GM23338 (cell line): ENCODE results near the gene SSTR5. TPM values are rescaled to one million over a fixed set of nuclear protein-coding genes. Genes with fewer than 3 reads are reported as not detected.

Experiments
- ATAC-seq: fragments of 200-7000 bp; cut with Tn5 transposase; 3 replicates; pipeline ENCODE4 v1.9.1; 2020
- DNase-seq: peaks from one replicate; pipeline ENCODE4 v3.0.0-alpha.2; 2015; ENCODE audit warnings: low spot score
- H2AFZ ChIP-seq: fragments of 200-600 bp; sonication (generic); 2 replicates; pipeline ENCODE4 v1.8.0; 2016; ENCODE audit warnings: antibody characterized with exemption, mild to moderate bottlenecking, moderate library complexity
- H3F3A ChIP-seq: fragments of 200-600 bp; sonication (generic); replicated peaks from 2 replicates; pipeline ENCODE4 v1.8.0; 2017; ENCODE audit warnings: antibody characterized with exemption, mixed run types, low read depth
- H3K27ac ChIP-seq: fragments of 200-600 bp; sonication (generic); 2 replicates; pipeline ENCODE4 v1.6.1; 2016; ENCODE audit warnings: low read depth
- H3K27me3 ChIP-seq: fragments of 200-600 bp; sonication (generic); 2 replicates; pipeline ENCODE4 v1.8.0; 2016; ENCODE audit warnings: mild to moderate bottlenecking, mixed run types, moderate library complexity; ENCODE audit not compliant: insufficient read depth
- H3K36me3 ChIP-seq: fragments of 200-600 bp; sonication (generic); 2 replicates; pipeline ENCODE4 v1.8.0; 2016; ENCODE audit warnings: mild to moderate bottlenecking; ENCODE audit not compliant: insufficient read depth
- H3K4me1 ChIP-seq: fragments of 200-600 bp; sonication (generic); 2 replicates; pipeline ENCODE4 v1.8.0; 2016; ENCODE audit warnings: mild to moderate bottlenecking, moderate library complexity; ENCODE audit not compliant: insufficient read depth
- H3K4me2 ChIP-seq: fragments of 200-600 bp; sonication (generic); 2 replicates; pipeline ENCODE4 v1.7.1; 2017; ENCODE audit warnings: mixed run types
- H3K4me3 ChIP-seq: fragments of 200-600 bp; sonication (generic); 2 replicates; pipeline ENCODE4 v1.6.1; 2016; ENCODE audit warnings: mixed run types
- H3K79me2 ChIP-seq: fragments of 200-600 bp; sonication (generic); replicated peaks from 2 replicates; pipeline ENCODE4 v1.8.0; 2017; ENCODE audit warnings: mild to moderate bottlenecking; ENCODE audit not compliant: insufficient read depth
- H3K9me2 ChIP-seq: fragments of 200-600 bp; sonication (generic); 2 replicates; pipeline ENCODE4 v1.8.0; 2017; ENCODE audit not compliant: insufficient read depth
- H4K20me1 ChIP-seq: fragments of 200-600 bp; sonication (generic); replicated peaks from 2 replicates; pipeline ENCODE4 v1.8.0; 2017; ENCODE audit warnings: mild to moderate bottlenecking; ENCODE audit not compliant: insufficient read depth
- H3K27ac Mint-ChIP-seq: 2 replicates; pipeline ENCODE4 v1.8.0; 2020; ENCODE audit warnings: inconsistent platforms, mild to moderate bottlenecking, moderate library complexity, mixed read lengths
- H3K27me3 Mint-ChIP-seq: 3 replicates; pipeline ENCODE4 v1.8.0; 2022; ENCODE audit warnings: low read depth, mild to moderate bottlenecking, moderate library complexity, mixed read lengths, inconsistent platforms; ENCODE audit not compliant: insufficient read depth, poor library complexity
- H3K36me3 Mint-ChIP-seq: 3 replicates; pipeline ENCODE4 v1.8.0; 2021; ENCODE audit warnings: low read depth, mild to moderate bottlenecking, inconsistent platforms, moderate library complexity, mixed read lengths
- H3K4me1 Mint-ChIP-seq: 3 replicates; pipeline ENCODE4 v1.8.0; 2020; ENCODE audit warnings: mild to moderate bottlenecking, inconsistent platforms, mixed read lengths
- H3K4me3 Mint-ChIP-seq: 3 replicates; pipeline ENCODE4 v1.8.0; 2021; ENCODE audit warnings: moderate library complexity, mild to moderate bottlenecking, inconsistent platforms, mixed read lengths
- H3K9me3 Mint-ChIP-seq: 3 replicates; pipeline ENCODE4 v1.8.0; 2020; ENCODE audit warnings: moderate library complexity, mild to moderate bottlenecking, inconsistent platforms, mixed read lengths
- CREB1 ChIP-seq: fragments of 250-450 bp; sonication (Bioruptor Pico); IDR thresholded peaks from 2 replicates; pipeline ENCODE4 v1.5.0; 2020; ENCODE audit warnings: low read depth, mild to moderate bottlenecking, moderate library complexity
- EZH2 ChIP-seq: fragments of 200-600 bp; sonication (generic); IDR thresholded peaks from one replicate; pipeline ENCODE4 v1.8.0; 2017; ENCODE audit warnings: antibody characterized with exemption, mild to moderate bottlenecking, low read depth; ENCODE audit not compliant: unreplicated experiment
- EZH2phosphoT487 ChIP-seq: fragments of 200-600 bp; sonication (generic); IDR thresholded peaks from one replicate; pipeline ENCODE4 v1.8.1; 2018; ENCODE audit warnings: antibody characterized with exemption; ENCODE audit not compliant: unreplicated experiment
- JUNB ChIP-seq: IDR thresholded peaks from one replicate; pipeline ENCODE4 v1.6.1; 2016; ENCODE audit warnings: antibody characterized with exemption; ENCODE audit not compliant: unreplicated experiment
- NANOG ChIP-seq: IDR thresholded peaks from 2 replicates; pipeline ENCODE4 v1.6.1; 2016; ENCODE audit warnings: antibody characterized with exemption, borderline replicate concordance
- POLR2AphosphoS5 ChIP-seq: IDR thresholded peaks from 2 replicates; pipeline ENCODE4 v1.6.1; 2016; ENCODE audit warnings: antibody characterized with exemption, low read depth
- STAT1 ChIP-seq: IDR thresholded peaks from one replicate; pipeline ENCODE4 v1.6.1; 2016; ENCODE audit warnings: antibody characterized with exemption; ENCODE audit not compliant: unreplicated experiment
- ZNF114 ChIP-seq: fragments of 250-450 bp; sonication (Bioruptor Pico); IDR thresholded peaks from 2 replicates; pipeline ENCODE4 v1.5.0; 2020; ENCODE audit warnings: mild to moderate bottlenecking, moderate library complexity
- ZNF331 ChIP-seq: fragments of 250-450 bp; sonication (Bioruptor Pico); IDR thresholded peaks from 2 replicates; pipeline ENCODE4 v1.5.0; 2020; ENCODE audit warnings: low read depth, mild to moderate bottlenecking, moderate library complexity
- ZNF462 ChIP-seq: fragments of 250-450 bp; sonication (Bioruptor Pico); IDR thresholded peaks from 2 replicates; pipeline ENCODE4 v1.5.0; 2020; ENCODE audit warnings: mild to moderate bottlenecking, moderate library complexity
- polyA plus RNA-seq: library from polyadenylated mRNA; unstranded; fragments of >200 nt; fragmentation: Nextera tagmentation; extraction: Ambion mirVana; gene quantifications from 2 replicates; pipeline ENCODE4 v1.2.1, GENCODE V29; 2016
- total RNA-seq: library from RNA; depleted of rRNA; stranded (reverse); fragments of >200 nt; shearing (Covaris generic); gene quantifications from 2 replicates; pipeline ENCODE4 v1.2.3, GENCODE V29; 2014
- TF ChIP-seq, protein P1 (sequence below): IDR thresholded peaks from 2 replicates; pipeline ENCODE4 v1.6.1; 2016; ENCODE audit warnings: antibody characterized with exemption
- TF ChIP-seq, protein P2 (sequence below): IDR thresholded peaks from one replicate; pipeline ENCODE4 v1.6.1; 2018; ENCODE audit warnings: antibody characterized with exemption; ENCODE audit not compliant: unreplicated experiment
- TF ChIP-seq, protein P3 (sequence below), 2 experiments: fragments of 200-600 bp in 1 of 2; sonication (generic) in 1 of 2; conservative IDR thresholded peaks; 2 replicates each; pipeline versions ENCODE4 v1.5.1 to v1.6.1; 2016 to 2017; ENCODE audit warnings: antibody characterized with exemption in 2 of 2, low read depth in 2 of 2, mild to moderate bottlenecking in 2 of 2, moderate library complexity in 1 of 2

SSTR5 gene
- total and polyA plus RNA-seq, 2 experiments from 2014 or later = 0.60 to 1.0 TPM

DNA sequence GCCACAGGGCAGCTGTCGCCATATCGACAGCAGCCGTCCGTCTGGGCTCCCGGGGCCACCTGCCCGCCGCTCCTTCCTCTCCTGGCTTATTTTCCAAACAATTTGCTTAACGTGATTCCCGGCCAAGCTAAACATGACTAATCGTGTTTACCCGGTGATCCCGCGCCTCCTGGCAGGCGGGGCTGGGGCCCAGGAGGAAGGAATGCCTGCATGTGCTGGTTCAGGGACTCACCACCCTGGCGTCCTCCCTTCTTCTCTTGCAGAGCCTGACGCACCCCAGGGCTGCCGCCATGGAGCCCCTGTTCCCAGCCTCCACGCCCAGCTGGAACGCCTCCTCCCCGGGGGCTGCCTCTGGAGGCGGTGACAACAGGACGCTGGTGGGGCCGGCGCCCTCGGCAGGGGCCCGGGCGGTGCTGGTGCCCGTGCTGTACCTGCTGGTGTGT, 6.1 kb downstream of the SSTR5 start:
- no peaks in the 10 kb centered on the region for H3K9me2 ChIP-seq
- H3K4me1 ChIP-seq = no peaks in the 10 kb centered on the region
- H4K20me1 ChIP-seq = no peaks in the 10 kb centered on the region
- ATAC-seq (no peak), DNase-seq (no peak)
- TF ChIP-seq ZNF114 (no peak), NANOG (no peak), CREB1 (CRISPR knock-in tag) (no peak), EZH2phosphoT487 (no peak), EZH2 (no peak), ZNF331 (CRISPR knock-in tag) (no peak), ZNF462 (CRISPR knock-in tag) (no peak), STAT1 (no peak), JUNB (no peak), POLR2AphosphoS5 (no peak)
- TF ChIP-seq, protein P1, sequence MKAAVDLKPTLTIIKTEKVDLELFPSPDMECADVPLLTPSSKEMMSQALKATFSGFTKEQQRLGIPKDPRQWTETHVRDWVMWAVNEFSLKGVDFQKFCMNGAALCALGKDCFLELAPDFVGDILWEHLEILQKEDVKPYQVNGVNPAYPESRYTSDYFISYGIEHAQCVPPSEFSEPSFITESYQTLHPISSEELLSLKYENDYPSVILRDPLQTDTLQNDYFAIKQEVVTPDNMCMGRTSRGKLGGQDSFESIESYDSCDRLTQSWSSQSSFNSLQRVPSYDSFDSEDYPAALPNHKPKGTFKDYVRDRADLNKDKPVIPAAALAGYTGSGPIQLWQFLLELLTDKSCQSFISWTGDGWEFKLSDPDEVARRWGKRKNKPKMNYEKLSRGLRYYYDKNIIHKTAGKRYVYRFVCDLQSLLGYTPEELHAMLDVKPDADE = no peak
- TF ChIP-seq, protein P2, sequence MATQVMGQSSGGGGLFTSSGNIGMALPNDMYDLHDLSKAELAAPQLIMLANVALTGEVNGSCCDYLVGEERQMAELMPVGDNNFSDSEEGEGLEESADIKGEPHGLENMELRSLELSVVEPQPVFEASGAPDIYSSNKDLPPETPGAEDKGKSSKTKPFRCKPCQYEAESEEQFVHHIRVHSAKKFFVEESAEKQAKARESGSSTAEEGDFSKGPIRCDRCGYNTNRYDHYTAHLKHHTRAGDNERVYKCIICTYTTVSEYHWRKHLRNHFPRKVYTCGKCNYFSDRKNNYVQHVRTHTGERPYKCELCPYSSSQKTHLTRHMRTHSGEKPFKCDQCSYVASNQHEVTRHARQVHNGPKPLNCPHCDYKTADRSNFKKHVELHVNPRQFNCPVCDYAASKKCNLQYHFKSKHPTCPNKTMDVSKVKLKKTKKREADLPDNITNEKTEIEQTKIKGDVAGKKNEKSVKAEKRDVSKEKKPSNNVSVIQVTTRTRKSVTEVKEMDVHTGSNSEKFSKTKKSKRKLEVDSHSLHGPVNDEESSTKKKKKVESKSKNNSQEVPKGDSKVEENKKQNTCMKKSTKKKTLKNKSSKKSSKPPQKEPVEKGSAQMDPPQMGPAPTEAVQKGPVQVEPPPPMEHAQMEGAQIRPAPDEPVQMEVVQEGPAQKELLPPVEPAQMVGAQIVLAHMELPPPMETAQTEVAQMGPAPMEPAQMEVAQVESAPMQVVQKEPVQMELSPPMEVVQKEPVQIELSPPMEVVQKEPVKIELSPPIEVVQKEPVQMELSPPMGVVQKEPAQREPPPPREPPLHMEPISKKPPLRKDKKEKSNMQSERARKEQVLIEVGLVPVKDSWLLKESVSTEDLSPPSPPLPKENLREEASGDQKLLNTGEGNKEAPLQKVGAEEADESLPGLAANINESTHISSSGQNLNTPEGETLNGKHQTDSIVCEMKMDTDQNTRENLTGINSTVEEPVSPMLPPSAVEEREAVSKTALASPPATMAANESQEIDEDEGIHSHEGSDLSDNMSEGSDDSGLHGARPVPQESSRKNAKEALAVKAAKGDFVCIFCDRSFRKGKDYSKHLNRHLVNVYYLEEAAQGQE = no peak
- TF ChIP-seq, protein P3, sequence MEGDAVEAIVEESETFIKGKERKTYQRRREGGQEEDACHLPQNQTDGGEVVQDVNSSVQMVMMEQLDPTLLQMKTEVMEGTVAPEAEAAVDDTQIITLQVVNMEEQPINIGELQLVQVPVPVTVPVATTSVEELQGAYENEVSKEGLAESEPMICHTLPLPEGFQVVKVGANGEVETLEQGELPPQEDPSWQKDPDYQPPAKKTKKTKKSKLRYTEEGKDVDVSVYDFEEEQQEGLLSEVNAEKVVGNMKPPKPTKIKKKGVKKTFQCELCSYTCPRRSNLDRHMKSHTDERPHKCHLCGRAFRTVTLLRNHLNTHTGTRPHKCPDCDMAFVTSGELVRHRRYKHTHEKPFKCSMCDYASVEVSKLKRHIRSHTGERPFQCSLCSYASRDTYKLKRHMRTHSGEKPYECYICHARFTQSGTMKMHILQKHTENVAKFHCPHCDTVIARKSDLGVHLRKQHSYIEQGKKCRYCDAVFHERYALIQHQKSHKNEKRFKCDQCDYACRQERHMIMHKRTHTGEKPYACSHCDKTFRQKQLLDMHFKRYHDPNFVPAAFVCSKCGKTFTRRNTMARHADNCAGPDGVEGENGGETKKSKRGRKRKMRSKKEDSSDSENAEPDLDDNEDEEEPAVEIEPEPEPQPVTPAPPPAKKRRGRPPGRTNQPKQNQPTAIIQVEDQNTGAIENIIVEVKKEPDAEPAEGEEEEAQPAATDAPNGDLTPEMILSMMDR (conservative IDR thresholded peaks at IDR 0.05; ENCODE audit: low read depth in 2 of 2) = no peak
- H3K27me3 ChIP-seq = no peaks in the 10 kb centered on the region
- H3K36me3 ChIP-seq = no peaks in the 10 kb centered on the region
- Mint-ChIP-seq H3K27me3 (peaks cover 6% of the 10 kb centered on the region), H3K27ac (no peak overlapping the region), H3K36me3 (no peaks in the 10 kb centered on the region), H3K9me3 (no peaks in the 10 kb centered on the region), H3K4me3 (no peak overlapping the region), H3K4me1 (peaks cover 6% of the 10 kb centered on the region; the same call in 2 of the 3 replicates)
- no peaks in the 10 kb centered on the region for H3F3A ChIP-seq
- H3K4me3 ChIP-seq = no peak overlapping the region
- no peak overlapping the region for H2AFZ ChIP-seq
- H3K4me2 ChIP-seq = no peak overlapping the region
- no peaks in the 10 kb centered on the region for H3K79me2 ChIP-seq
- H3K27ac ChIP-seq = no peak overlapping the region
